Neural progenitor cell (in vitro differentiated cells): ENCODE data around the gene TDRD9. TPM values are rescaled to one million over a fixed set of nuclear protein-coding genes. Genes with fewer than 3 reads are reported as not detected.

ENCODE experiments used
- DNase-seq: peaks from one replicate; pipeline ENCODE4 v3.0.0-alpha.2; 2016; ENCODE audit warnings: low spot score
- H2AFZ ChIP-seq: fragments of 200-600 bp; sonication (generic); replicated peaks from 2 replicates; pipeline ENCODE4 v1.6.1; 2016; ENCODE audit warnings: antibody characterized with exemption
- H3F3A ChIP-seq: fragments of 200-600 bp; sonication (generic); 2 replicates; pipeline ENCODE4 v1.6.1; 2016; ENCODE audit warnings: antibody characterized with exemption, low read depth
- H3K27ac ChIP-seq: fragments of 200-600 bp; sonication (generic); 2 replicates; pipeline ENCODE4 v1.5.1; 2016; ENCODE audit warnings: mild to moderate bottlenecking
- H3K27me3 ChIP-seq: fragments of 200-600 bp; sonication (generic); 2 replicates; pipeline ENCODE4 v1.6.1; 2016; ENCODE audit warnings: mild to moderate bottlenecking, moderate library complexity
- H3K36me3 ChIP-seq: fragments of 200-600 bp; sonication (generic); 2 replicates; pipeline ENCODE4 v1.5.1; 2016
- H3K4me1 ChIP-seq: fragments of 200-600 bp; sonication (generic); 2 replicates; pipeline ENCODE4 v1.6.1; 2016; ENCODE audit warnings: mixed run types
- H3K4me2 ChIP-seq: fragments of 200-600 bp; sonication (generic); 2 replicates; pipeline ENCODE4 v1.6.1; 2016
- H3K4me3 ChIP-seq: fragments of 200-600 bp; sonication (generic); 2 replicates; pipeline ENCODE4 v1.5.1; 2016
- H3K79me2 ChIP-seq: fragments of 200-600 bp; sonication (generic); 2 replicates; pipeline ENCODE4 v1.6.1; 2016; ENCODE audit warnings: low read depth
- H3K9ac ChIP-seq: fragments of 200-600 bp; sonication (generic); 2 replicates; pipeline ENCODE4 v1.6.1; 2016
- H3K9me3 ChIP-seq: fragments of 200-600 bp; sonication (generic); 2 replicates; pipeline ENCODE4 v1.5.1; 2016; ENCODE audit warnings: low read depth
- H4K20me1 ChIP-seq: fragments of 200-600 bp; sonication (generic); 2 replicates; pipeline ENCODE4 v1.6.1; 2016; ENCODE audit warnings: low read depth
- H3K27ac Mint-ChIP-seq: 3 replicates; pipeline ENCODE4 v1.8.0; 2021; ENCODE audit warnings: mixed read lengths
- H3K27me3 Mint-ChIP-seq: 2 replicates; pipeline ENCODE4 v1.8.0; 2022; ENCODE audit warnings: low read depth, mild to moderate bottlenecking, inconsistent platforms, moderate library complexity, mixed read lengths; ENCODE audit not compliant: insufficient read depth
- H3K36me3 Mint-ChIP-seq: 3 replicates; pipeline ENCODE4 v1.8.0; 2021; ENCODE audit warnings: mixed read lengths
- H3K4me1 Mint-ChIP-seq: 3 replicates; pipeline ENCODE4 v1.8.0; 2021; ENCODE audit warnings: mixed read lengths
- H3K4me3 Mint-ChIP-seq: 3 replicates; pipeline ENCODE4 v1.8.0; 2021; ENCODE audit warnings: mild to moderate bottlenecking, moderate library complexity, mixed read lengths
- H3K9me3 Mint-ChIP-seq: 3 replicates; pipeline ENCODE4 v1.8.0; 2020; ENCODE audit warnings: mixed read lengths
- EZH2 ChIP-seq: fragments of 200-600 bp; sonication (generic); IDR thresholded peaks from 2 replicates; pipeline ENCODE4 v1.6.1; 2017; ENCODE audit warnings: antibody characterized with exemption, mild to moderate bottlenecking, moderate library complexity
- EZH2phosphoT487 ChIP-seq: fragments of 200-600 bp; sonication (generic); IDR thresholded peaks from 2 replicates; pipeline ENCODE4 v1.6.1; 2017; ENCODE audit warnings: antibody characterized with exemption
- total RNA-seq: library from RNA; depleted of rRNA; stranded (reverse); fragments of >200 nt; gene quantifications from 2 replicates; pipeline ENCODE4 v1.2.3, GENCODE V29; 2015; ENCODE audit warnings: low replicate concordance
- TF ChIP-seq, protein P1 (sequence below): fragments of 200-600 bp; sonication (generic); IDR thresholded peaks from 2 replicates; pipeline ENCODE4 v1.5.1; 2017; ENCODE audit warnings: antibody characterized with exemption, mild to moderate bottlenecking

TDRD9 gene
- total RNA-seq, 1 donor from 2014 or later = not detected

GRCh38 chr14:103882503-103883262 lies 45.6 kb upstream of the TDRD9 start:
- TF ChIP-seq, protein P1, sequence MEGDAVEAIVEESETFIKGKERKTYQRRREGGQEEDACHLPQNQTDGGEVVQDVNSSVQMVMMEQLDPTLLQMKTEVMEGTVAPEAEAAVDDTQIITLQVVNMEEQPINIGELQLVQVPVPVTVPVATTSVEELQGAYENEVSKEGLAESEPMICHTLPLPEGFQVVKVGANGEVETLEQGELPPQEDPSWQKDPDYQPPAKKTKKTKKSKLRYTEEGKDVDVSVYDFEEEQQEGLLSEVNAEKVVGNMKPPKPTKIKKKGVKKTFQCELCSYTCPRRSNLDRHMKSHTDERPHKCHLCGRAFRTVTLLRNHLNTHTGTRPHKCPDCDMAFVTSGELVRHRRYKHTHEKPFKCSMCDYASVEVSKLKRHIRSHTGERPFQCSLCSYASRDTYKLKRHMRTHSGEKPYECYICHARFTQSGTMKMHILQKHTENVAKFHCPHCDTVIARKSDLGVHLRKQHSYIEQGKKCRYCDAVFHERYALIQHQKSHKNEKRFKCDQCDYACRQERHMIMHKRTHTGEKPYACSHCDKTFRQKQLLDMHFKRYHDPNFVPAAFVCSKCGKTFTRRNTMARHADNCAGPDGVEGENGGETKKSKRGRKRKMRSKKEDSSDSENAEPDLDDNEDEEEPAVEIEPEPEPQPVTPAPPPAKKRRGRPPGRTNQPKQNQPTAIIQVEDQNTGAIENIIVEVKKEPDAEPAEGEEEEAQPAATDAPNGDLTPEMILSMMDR = no peak
- TF ChIP-seq EZH2phosphoT487 (no peak), EZH2 (no peak)
- Histone ChIP-seq H3K27ac (no peak overlapping the region), H3K9me3 (no peaks in the 10 kb centered on the region), H4K20me1 (no peaks in the 10 kb centered on the region), H3K9ac (no peak overlapping the region), H3K36me3 (no peaks in the 10 kb centered on the region), H3K79me2 (no peaks in the 10 kb centered on the region), H2AFZ (no peak overlapping the region), H3K27me3 (peaks cover 13% of the 10 kb centered on the region), H3K4me1 (peaks cover 14% of the 10 kb centered on the region), H3K4me2 (no peak overlapping the region), H3F3A (peaks cover 7% of the 10 kb centered on the region), H3K4me3 (no peak overlapping the region)
- Mint-ChIP-seq H3K27ac (no peak overlapping the region), H3K36me3 (no peaks in the 10 kb centered on the region), H3K27me3 (peaks cover 2% of the 10 kb centered on the region), H3K4me3 (no peak overlapping the region), H3K4me1 (peaks cover 39% of the 10 kb centered on the region), H3K9me3 (no peaks in the 10 kb centered on the region)
- DNase-seq = no peak

DNA sequence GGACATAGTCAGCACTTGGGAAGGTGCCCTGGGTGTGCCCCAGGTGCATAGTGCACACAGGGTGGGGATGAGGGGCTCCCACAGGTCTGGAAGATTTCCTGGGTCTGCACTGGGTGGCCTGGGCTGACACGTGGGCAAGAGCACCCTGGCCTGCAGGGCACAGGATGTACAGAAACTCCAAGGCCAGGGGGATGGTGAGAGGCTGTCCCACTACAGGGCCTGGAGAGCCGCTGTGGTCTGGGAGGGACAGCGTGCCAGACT lies 45.1 kb upstream of the TDRD9 start:
- Histone ChIP-seq H3K4me3 (no peak overlapping the region), H3K4me2 (no peak overlapping the region), H3K27me3 (peaks cover 13% of the 10 kb centered on the region), H4K20me1 (no peaks in the 10 kb centered on the region), H3K79me2 (no peaks in the 10 kb centered on the region), H3F3A (peaks cover 7% of the 10 kb centered on the region), H3K9me3 (no peaks in the 10 kb centered on the region), H3K36me3 (no peaks in the 10 kb centered on the region), H3K27ac (no peak overlapping the region), H2AFZ (no peak overlapping the region), H3K4me1 (peaks cover 14% of the 10 kb centered on the region), H3K9ac (no peak overlapping the region)
- Mint-ChIP-seq H3K36me3 (no peaks in the 10 kb centered on the region), H3K4me3 (no peak overlapping the region), H3K27me3 (peaks cover 2% of the 10 kb centered on the region), H3K4me1 (peaks cover 39% of the 10 kb centered on the region), H3K9me3 (no peaks in the 10 kb centered on the region), H3K27ac (no peak overlapping the region)
- no peak for DNase-seq
- TF ChIP-seq EZH2phosphoT487 (no peak), EZH2 (no peak)
- TF ChIP-seq, protein P1 = no peak

DNA sequence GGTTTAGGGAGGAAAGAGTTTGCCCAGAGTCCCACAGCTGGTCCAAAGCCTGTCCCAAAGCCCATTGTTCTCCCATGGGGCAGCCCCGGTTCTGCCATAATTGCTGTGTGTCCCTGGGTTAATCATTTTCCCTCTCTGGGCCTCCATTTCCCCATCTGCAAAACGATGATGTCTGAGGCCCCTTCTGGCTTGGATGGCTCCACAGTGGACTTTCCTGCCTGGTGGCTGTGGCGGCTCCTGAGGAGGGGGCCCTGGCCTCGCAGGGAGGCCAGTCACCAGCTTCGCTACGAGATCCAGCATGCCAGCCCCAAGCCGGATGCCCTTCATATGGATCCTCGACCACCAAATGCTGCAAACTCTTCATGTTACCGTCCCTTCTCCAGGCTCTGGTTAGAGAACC lies 43.4 kb upstream of the TDRD9 start:
- Histone ChIP-seq H4K20me1 (no peaks in the 10 kb centered on the region), H3K27ac (no peak overlapping the region), H3K9ac (no peak overlapping the region), H3K4me2 (no peak overlapping the region), H3K36me3 (no peaks in the 10 kb centered on the region), H3K79me2 (no peaks in the 10 kb centered on the region), H3K4me3 (no peak overlapping the region), H3K27me3 (peaks cover 13% of the 10 kb centered on the region), H3K9me3 (no peaks in the 10 kb centered on the region), H3K4me1 (peaks cover 12% of the 10 kb centered on the region), H2AFZ (no peak overlapping the region), H3F3A (no peaks in the 10 kb centered on the region)
- Mint-ChIP-seq H3K4me1 (peaks cover 32% of the 10 kb centered on the region), H3K9me3 (no peaks in the 10 kb centered on the region), H3K27ac (no peak overlapping the region), H3K27me3 (peaks cover 2% of the 10 kb centered on the region), H3K36me3 (no peaks in the 10 kb centered on the region), H3K4me3 (no peak overlapping the region)
- no peak for DNase-seq
- TF ChIP-seq, protein P1 = no peak
- TF ChIP-seq EZH2 (no peak), EZH2phosphoT487 (no peak)
